Measurements from ENCODE around the gene AMTN.
"Not testable (repeated sequence)": the region's sequence is repeated elsewhere in the genome, so short reads cannot be mapped to it uniquely, and the experiment has no call there.

AMTN gene, protein sequence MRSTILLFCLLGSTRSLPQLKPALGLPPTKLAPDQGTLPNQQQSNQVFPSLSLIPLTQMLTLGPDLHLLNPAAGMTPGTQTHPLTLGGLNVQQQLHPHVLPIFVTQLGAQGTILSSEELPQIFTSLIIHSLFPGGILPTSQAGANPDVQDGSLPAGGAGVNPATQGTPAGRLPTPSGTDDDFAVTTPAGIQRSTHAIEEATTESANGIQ

DNA sequence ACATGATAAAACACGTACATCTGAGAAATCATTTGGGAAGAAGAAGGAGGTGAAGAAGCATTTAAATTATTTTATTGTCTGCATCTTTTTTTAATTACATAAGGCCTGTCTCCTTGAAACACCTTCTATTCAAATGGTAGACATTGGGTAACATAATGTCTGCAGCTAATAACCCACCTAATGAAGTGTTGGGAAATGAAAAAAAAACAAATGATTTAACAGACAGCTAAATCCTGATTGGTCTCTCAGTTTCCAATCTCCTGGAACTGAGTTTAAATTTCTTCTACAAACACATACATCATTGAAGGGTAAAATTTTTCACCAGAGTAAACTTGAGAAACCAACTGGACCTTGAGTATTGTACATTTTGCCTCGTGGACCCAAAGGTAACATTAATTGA is at the start of gene AMTN:
AMTN (plus strand) TSS at position 301 of the 400 bp plus-strand sequence. CDS start 209 bp downstream, outside the sequence.
- DNase-seq: no peak

DNA sequence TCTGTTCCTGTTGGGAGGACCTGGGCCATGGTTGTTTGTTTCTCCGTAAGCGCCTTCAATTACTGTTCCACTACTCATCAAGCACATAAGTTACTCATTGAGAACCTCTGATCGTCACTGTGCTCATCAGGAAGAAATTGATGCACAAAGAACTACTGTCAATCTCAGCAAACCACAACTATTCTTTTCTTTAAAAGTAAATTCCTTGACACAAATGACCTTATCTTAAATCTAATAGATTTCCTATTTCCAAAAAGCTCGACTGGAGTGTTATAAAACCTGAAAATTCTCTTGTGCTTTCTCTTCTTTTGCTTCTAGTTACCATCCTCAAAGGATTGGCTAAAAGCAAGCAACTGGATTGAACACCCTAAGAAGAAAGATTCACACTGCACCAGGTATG is 46.5 kb upstream of the AMTN start, which contains the start of gene MUC7:
MUC7 (plus strand) TSS at position 301 of the 400 bp plus-strand sequence. CDS start 1,825 bp downstream, outside the sequence.
- no peak for DNase-seq

DNA sequence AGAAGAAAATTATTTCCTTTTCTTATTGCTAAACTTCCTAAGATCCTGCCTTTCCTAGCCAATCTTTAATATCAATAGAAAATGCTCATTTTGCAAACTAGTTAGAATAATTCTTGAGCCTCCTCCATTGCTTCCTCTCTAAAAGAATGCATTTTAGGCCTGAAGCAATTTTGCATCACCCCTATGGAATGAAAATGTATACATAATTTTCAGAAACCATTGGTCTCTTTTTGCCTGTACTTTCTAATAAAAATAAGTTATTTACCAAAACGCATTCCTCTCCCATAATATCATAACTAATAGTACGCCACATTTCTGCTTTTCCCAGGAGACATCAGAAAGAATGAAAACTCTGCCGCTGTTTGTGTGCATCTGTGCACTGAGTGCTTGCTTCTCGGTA is 44.7 kb upstream of the AMTN start:
- DNase-seq: no peak

DNA sequence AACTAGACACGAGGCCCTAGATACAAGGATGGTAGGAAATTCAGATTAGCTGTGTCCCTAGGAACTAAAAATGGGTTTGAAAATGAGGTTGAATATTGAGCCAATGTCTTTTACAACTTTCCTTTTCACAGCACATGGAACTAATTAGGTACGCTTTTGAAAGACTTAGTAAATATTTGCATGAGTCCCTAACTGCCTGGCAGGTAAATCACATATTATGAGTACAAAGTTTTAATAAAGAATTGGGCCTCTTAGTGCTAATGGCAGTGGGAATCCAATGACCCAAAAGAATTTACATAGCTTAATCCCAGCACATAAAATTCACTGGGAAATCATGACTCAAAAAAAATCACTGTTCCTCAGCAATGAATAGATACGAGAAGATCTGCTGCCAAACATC is 29.6 kb upstream of the AMTN start:
- DNase-seq: no peak

DNA sequence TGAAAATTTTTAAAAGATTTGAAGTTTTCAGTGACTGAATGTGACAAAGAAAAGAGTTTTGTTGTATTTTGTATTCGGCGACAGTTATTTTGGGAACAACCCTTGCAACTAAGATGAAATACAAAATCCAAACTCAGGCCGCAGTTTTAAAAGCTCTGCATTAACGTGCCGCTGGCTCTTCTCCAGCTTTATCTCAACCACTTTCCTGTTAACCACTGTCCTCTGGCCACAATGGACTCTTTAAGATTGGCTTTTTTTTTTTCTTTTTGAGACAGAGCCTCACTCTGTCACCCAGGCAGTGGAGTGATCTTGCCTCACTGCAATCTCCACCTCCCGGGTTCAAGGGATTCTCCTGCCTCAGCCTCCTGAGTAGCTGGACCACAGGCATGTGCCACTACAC is 22.1 kb upstream of the AMTN start:
- DNase-seq: no peak

DNA sequence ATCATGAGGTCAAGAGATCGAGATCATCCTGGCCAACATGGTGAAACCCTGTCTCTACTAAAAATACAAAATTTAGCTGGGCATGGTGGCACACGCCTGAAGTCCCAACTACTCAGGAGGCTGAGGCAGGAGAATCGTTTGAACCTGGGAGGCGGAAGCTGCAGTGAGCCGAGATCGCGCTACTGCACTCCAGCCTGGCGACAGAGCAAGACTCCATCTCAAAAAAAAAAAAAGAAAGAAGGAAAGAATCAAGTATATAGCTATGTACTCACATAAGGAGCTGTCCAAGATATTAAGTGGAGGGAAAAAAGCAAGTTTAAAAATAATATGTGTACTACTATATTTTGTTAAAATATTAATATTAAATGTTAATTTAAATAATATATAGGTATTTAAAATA is 16.5 kb upstream of the AMTN start:
- not testable (repeated sequence) for DNase-seq

DNA sequence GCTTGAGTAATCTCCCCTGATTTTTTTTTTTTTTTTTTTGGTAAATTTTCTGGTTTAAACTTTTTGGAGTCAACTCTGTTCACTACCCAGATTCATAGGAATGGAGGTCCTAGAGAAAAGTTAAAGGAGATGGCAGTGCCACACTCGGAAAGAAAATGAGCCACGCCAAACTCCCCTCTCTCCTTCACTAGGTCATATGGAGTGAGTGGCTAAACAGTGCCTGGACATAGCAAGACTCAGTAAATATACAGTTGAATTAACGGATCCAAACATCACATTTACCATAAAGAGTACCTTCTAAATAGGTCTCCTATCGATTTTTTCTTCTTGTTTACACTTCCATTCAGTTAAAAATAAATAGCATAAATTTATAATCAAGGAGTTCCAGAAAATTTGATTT is 13.6 kb upstream of the AMTN start:
- DNase-seq: no peak

DNA sequence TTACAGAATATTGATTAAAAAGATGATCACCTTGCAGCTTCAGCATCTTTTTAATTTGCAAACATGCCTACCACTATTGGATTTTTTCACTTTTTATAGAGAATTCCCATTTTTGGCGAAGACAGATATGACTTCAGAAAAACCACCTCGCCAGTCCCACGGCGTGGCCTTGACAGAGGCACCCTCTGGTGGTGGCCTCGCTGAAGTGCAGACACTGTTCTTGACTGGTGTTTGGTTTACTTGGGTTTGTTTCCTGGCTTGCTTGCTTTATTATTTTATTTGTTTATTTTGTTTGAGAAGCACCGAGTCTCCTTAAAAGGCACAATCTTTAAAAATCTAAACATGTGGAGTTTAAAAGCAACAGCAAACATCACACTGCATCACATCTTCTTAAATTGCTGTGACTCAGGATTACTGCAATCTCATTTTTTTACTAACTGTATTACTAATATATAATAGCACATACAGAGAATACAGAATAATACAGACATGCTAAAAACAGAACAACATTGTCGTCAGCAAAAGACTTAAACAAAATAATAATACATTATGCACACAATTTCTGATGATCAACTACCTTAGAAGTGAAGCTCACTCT is 13.1 kb upstream of the AMTN start:
- DNase-seq: peak; percentile 51 to 64

DNA sequence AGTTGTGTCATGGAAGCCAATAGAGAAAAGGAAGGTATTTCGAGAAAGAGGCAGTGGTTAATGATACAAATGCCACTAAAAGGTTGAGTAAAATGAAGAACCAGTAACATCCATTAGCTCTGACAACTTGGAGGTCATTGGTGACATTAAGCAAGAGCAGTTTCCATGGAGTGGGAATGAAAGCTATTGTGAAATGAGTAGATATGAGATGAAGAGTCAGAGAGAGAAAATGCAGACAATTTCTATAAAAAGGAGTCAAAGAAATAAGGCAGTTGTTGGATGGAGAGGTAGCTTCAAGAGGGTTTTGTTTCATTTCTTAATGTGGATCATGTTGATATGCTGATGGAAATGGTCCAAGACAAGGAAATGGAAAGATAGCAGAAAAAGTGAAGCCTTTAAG is 9.6 kb upstream of the AMTN start:
- no peak for DNase-seq

DNA sequence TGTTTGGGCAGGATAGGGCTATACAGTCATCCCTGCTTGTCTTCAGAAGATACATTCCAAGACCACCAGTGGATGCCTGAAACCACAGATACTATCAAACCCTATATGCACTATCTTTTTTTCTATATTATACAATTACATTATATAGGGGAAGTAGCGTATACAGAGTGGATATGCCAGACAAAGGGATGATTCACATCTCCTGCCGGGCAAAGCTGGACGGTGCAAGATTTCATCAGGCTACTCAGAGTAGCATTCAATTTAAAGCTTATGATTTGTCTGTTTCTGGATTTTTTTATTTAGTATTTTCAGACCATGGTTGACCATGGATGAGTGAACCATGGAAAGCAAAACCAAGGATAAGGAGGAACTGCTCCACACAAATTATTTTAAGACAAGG is 7.0 kb upstream of the AMTN start:
- no peak for DNase-seq

DNA sequence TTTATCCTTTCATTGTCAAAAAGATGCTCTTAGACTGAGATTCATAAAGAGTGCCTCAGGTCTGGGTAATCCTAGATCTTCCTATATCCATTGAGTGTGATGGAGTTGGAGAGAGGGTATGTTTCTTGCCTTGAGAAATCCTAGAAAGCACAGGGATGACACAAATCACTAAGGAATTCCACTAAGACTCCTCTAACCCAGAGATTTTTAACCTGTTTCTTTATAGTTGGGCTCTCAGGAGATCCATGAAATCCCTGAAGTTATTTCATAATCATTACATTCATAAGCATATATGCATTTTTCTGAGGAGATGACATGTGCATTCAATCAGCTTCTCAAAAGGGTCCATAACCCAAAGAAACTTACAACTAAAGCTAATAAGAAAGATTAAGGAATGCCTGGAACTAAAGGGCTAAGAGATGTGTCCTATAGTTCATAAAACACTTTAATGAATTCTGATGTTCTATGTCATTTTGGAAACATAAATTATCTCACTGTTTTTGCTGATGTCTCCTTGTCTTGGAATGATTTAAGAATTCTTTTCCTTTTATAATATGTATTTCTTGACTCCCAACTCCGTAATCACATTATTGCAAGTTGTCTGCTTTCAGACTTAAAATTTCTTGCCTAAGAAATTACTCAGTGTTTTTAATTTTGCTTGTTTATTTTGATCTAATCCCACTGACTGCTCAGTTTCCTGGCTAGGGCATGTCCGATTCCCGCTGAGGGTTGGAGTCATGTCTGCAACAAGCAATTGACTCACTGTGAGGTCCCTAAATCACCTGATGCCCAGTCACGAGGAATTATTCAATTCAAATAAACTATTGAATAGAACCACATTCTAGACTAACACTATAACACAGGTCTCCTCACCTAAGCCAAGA is 2.8 kb upstream of the AMTN start:
- no peak for DNase-seq

DNA sequence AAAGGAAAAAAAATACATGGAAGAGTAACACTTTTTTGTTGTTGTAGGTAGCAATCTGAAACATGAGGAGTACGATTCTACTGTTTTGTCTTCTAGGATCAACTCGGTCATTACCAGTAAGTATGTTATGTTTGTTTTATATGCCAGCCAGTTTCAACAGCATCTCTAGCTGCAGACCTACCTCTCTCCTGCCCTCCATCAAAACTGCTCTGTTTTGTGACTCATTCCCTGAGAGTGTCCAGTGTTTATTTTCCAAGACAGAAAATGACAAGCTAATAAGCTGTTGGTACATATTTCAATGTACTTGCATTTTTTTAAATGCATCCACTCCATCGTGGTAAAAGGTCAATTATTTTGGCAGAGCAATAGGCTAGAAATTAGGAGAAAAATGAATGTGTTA is 347 bp downstream of the AMTN start:
- no peak for DNase-seq

DNA sequence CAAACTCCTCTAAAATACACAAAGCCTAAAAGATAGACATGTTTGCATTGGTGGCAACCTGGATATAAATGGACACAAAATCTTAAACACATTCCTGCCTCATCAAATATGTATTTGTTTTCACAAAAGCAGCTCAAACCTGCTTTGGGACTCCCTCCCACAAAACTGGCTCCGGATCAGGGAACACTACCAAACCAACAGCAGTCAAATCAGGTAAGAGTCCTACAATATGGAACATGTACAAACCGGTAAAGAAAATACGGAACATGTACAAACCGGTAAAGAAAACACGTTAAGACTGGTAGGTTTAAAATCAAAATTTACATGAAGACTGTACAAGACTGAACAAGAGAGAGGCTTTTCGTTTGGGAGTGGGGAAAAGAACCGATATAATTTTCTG is 4.3 kb downstream of the AMTN start:
- no peak for DNase-seq

DNA sequence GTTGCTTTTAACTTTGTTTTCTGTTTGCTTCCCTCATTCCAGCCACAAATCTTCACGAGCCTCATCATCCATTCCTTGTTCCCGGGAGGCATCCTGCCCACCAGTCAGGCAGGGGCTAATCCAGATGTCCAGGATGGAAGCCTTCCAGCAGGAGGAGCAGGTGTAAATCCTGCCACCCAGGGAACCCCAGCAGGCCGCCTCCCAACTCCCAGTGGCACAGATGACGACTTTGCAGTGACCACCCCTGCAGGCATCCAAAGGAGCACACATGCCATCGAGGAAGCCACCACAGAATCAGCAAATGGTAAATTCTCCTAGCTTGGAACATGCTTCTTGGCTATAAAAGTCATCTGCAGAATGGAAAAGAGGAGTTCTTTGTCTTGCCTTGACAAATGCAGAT is 12.6 kb downstream of the AMTN start:
- no peak for DNase-seq

DNA sequence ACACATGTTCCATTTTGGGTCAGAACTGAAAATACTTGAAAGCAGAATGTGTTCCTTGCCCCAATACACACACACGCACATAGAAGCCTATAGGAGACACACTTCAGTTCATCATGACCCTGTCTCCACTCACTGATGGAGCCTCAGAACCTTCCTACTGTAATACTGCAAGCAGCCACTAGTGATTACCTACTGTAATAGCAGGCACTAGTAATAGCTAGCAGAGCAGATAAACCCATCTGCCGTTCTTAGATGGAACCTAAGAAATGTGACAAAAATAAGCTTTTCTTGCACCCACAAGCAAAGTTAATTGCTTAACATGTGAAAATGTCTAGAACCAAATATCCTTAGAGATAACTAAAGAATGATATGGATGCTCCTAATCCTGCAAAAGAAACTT is 13.6 kb downstream of the AMTN start:
- peak; percentile 12 to 21 for DNase-seq

DNA sequence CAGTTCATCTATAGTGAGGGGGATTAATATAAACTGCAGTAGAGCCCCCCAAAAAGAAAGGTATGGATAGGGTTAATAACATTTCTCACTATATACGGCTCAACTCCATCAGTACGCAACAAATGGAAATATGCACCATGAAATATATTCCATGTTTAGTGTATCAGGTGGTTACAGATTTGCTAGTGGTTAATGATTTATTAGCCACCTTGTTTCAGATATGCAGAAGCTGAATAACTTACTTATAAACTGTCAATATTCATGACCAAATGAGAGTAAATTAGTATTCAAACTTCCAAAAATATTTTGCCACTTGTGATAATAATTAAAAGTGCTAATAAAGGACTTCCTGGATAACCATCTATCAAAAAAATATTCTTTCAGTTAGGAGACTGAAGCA is 14.8 kb downstream of the AMTN start:
- DNase-seq: no peak

DNA sequence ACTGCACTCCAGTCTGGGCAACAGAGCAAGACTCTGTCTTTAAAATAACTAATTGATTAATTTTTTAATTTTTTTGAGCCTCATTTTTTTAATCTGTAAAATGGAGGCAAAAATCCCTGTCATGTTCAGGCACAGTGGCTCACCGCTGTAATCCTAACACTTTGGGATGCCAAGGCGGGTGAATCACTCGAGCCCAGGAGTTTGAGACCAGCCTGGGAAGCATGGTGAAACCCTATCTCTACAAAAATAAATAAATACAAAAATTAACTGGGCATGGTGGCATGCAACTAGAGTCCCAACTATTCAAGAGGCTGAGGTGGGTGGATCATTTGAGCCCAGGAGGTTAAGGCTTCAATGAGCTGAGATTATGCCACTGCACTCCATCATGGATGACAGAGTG is 15.4 kb downstream of the AMTN start:
- DNase-seq: no peak

DNA sequence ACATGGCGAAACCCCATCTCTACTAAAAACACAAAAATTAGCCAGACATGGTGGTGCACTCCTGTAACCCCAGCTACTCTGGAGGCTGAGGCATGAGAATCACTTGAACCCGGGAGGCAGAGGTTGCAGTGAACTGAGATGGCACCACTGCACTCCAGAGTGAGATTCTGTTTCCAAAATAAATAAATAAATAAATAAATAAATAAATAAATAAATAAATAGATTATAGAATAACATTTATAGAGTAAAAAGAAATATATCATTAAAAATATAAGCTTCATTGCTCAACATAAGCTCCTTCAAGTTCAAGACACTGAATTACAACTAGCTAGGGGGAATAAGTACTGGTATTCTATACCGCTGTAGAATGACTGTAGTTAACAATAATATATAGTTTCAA is 16.5 kb downstream of the AMTN start:
- DNase-seq: not testable (repeated sequence)

DNA sequence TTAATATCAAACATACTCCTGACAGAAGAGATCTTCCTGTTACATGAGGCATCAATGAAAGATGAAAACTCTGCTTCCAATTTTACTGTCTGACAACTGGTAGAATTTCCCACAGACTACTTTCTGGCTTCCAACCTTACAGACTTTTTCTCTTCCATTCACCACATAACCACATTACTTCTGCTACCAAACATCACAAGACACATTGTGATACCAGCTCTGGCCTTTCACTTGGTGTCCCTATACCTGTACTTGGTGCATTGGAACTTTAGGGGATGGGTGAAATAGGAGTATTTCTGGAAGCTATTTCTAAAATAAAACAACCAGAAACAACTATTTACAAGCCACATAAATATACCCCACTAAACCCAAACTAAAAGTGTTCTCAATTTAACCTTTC is 20.5 kb downstream of the AMTN start:
- DNase-seq: no peak

DNA sequence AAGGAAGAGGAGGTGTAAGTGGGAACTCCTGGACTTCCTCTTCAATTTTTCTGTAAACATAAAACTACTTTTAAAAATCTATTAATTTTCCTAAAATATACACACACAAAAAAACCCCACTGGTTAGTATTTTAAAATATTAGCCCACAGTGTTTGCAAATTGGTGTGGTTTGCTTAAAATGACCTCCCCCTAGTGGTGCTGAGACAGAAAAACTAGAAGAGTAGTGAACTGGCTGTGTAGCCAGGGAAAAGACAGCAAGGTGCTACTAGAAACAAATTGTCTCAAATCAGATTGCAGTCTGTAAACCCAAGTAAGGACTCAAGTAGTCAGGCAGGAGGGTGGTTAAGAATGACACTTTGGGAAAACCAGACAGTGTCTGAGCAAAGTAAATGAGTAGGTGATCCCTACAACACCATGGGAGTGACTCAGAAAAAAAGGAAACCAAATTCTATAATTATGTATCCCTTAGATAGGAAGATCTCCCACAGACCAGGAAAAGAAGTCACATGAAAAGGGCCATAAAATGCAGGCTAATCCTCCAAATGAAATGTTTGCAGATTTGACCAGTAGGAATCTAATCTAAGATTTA is 26.0 kb downstream of the AMTN start:
- DNase-seq: peak; percentile 43 to 44

DNA sequence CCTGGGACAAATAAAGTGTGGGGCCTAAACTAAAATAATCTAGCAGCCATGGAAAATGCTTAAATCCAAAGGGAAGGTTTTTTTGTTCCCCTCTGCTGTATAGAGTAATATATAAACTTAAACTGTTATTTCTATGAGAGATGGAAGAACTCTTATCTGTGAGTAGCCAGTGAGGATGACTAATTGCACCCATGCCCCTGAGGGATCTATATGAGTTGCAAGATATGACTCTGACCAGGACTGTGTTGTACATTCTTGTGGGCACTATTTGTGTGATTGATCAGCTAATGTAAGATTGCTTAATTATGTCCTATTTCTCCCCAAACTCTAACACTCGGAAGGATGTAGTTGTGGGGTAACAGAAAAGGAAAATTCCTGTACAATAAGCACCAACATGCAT is 38.5 kb downstream of the AMTN start:
- no peak for DNase-seq

DNA sequence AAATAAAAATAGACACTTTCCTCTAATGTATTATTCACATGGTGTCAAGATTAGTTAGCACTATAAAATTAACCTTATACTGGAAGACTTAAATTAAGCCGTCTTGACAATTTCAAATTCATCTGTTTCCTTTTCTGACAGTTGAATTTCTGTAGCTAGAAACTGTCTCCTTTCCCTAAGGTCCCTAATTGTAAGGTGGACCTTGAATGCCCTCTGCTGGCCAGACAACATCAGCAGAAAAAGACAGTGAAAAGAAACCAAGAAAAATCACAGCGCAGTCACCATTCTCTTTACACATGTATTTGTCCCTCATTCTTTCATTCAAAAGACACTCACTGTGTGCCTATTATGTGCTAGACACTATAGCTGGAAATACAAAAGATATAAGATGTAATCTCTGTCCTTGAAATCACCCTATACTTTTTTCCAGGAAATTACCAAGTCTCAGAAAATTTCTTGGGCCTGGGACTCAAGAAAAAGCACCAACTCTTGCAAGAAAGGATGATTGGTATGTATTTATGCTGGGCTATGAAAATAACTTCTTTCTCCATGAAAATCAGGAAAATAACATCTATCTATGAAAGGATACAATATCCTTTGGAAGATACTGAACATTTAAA is 41.0 kb downstream of the AMTN start:
- peak; percentile 63 to 73 for DNase-seq

DNA sequence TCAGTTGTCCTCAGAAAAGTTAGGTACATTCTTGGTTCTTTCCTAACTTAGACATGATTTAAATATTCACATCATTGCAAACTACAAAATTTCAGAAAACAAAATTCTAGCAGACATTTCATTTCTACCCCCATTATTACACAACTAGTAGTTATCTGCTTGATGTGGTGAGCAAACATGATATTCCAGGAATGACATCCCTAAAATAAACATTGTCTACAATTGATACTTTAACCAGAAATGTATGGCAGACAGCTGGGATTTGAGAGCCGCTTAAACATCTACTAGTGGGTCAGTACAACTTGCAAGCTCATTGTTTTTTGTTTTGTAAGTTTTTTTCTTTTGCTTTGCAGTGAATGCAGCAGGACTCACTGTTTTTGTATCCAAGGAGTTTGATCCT is 41.6 kb downstream of the AMTN start:
- DNase-seq: no peak
